HCT116 (cell line): ENCODE results near the gene RPRD1B.

Experiments used
- ATF3 ChIP-seq: IDR thresholded peaks from 2 replicates; pipeline ENCODE4 v1.6.1; 2012
- CEBPB ChIP-seq: IDR thresholded peaks from 2 replicates; pipeline ENCODE4 v1.6.1; 2012; ENCODE audit warnings: low read depth
- CTCF ChIP-seq, 3 experiments: fragments of 200-600 bp in 1 of 3; sonication (generic) in 1 of 3; IDR thresholded peaks in 2 of 3; conservative IDR thresholded peaks in 1 of 3; 2 replicates each; pipeline ENCODE4 v1.5.1; 2012 to 2017; ENCODE audit warnings: low read depth in 2 of 3, low read length in 2 of 3, antibody characterized with exemption in 1 of 3, borderline replicate concordance in 1 of 3, control low read depth in 1 of 3, mild to moderate bottlenecking in 1 of 3, mixed read lengths in 1 of 3, mixed run types in 1 of 3, moderate library complexity in 1 of 3; ENCODE audit not compliant: insufficient read depth in 1 of 3
- EZH2 ChIP-seq: fragments of 200-600 bp; sonication (generic); IDR thresholded peaks from 2 replicates; pipeline ENCODE4 v1.6.1; 2017; ENCODE audit warnings: antibody characterized with exemption, mixed run types
- POLR2A ChIP-seq: IDR thresholded peaks from 2 replicates; pipeline ENCODE4 v1.7.0; 2011; ENCODE audit warnings: borderline replicate concordance; ENCODE audit not compliant: insufficient read depth, insufficient read length; ENCODE audit errors: extremely low read depth
- POLR2AphosphoS5 ChIP-seq: IDR thresholded peaks from 2 replicates; pipeline ENCODE4 v1.6.1; 2011; ENCODE audit warnings: mild to moderate bottlenecking, low read depth, low read length, moderate library complexity
- SRF ChIP-seq: IDR thresholded peaks from 2 replicates; pipeline ENCODE4 v1.6.1; 2012; ENCODE audit warnings: low read depth
- YY1 ChIP-seq: IDR thresholded peaks from 2 replicates; pipeline ENCODE4 v1.6.1; 2011; ENCODE audit warnings: low read length, low read depth, moderate library complexity, mild to moderate bottlenecking; ENCODE audit not compliant: insufficient replicate concordance; ENCODE audit errors: extremely low read depth
- ZBTB33 ChIP-seq: IDR thresholded peaks from 2 replicates; pipeline ENCODE4 v1.6.1; 2011; ENCODE audit warnings: mild to moderate bottlenecking, low read length, moderate library complexity; ENCODE audit not compliant: insufficient replicate concordance; ENCODE audit errors: extremely low read depth

- TF ChIP-seq EZH2 (no peak), POLR2A (no peak), ZBTB33 (no peak), CEBPB (no peak), CTCF (IDR thresholded peaks at IDR 0.05 in 2 of 3, conservative IDR thresholded peaks at IDR 0.05 in 1 of 3; ENCODE audit: borderline replicate concordance in 1 of 3, insufficient read depth in 1 of 3, low read depth in 2 of 3, low read length in 2 of 3) (peak in 2 of 3 experiments; percentile 6 to 11; a peak in 1 of 6 replicates), POLR2AphosphoS5 (no peak), SRF (no peak), YY1 (no peak), ATF3 (no peak)
Observed at GRCh38 chr20:38106461-38106860, 72.9 kb downstream of the RPRD1B start.
